ENCODE measurements around the gene CTU2.

DNA sequence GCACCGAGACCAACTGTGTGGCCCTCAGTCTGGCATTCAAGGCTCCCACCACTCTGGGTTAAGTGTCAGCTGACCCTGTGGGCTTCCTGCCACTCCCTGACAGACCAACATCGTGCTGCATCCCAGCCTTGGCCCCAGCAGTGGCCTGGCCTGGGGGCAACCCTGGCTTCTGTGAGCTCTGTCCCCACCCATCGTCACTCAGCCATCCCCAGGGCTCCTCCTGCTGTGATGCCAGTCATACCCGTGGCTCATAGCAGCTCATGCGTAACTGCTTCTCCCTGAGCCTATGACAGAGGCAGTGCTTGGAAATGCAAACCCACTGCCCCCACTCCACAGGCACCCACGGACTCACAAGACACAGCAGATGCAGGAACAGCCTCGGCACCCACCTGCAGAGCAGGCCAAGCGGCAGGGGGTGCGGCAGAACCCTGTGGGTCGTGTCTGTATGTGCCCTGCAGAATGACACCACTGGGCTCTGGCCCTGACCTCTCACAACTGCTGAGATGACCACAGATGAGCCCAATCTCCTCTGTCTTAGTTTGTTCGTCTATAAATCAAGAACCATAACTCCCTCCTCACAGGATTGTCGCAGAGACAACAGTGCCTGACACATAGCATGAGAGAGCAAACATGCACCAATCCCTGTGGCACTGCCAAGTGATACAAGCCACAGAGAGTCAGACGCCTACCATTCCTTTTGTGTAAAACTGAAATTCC lies 52.1 kb downstream of the CTU2 start:
- TF ChIP-seq RAD21 (IDR thresholded peaks at IDR 0.05; ENCODE audit: low read depth): no peak; the same call in 1 of the 2 replicates
- no peak for TF ChIP-seq EGR1 (IDR thresholded peaks at IDR 0.05)
- TF ChIP-seq, protein P1, sequence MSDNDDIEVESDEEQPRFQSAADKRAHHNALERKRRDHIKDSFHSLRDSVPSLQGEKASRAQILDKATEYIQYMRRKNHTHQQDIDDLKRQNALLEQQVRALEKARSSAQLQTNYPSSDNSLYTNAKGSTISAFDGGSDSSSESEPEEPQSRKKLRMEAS (IDR thresholded peaks at IDR 0.05): peak; percentile 58; the same call in 1 of the 2 replicates
- TF ChIP-seq ZBTB7A (IDR thresholded peaks at IDR 0.05; ENCODE audit: low read depth): peak; percentile 75; the same call in 1 of the 2 replicates

Data from Ishikawa (cell line).